NCI-H1417 (cell line): Measurements from ENCODE around the gene SERPINB2.
"Not testable (repeated sequence)": the region's sequence is repeated elsewhere in the genome, so short reads cannot be mapped to it uniquely, and the experiment has no call there.

Experiments used
- DNase-seq, 3 experiments: peaks; one replicate each; lab custom pipeline; 2025; lab: John Stamatoyannopoulos, UW

SERPINB2 gene

DNA sequence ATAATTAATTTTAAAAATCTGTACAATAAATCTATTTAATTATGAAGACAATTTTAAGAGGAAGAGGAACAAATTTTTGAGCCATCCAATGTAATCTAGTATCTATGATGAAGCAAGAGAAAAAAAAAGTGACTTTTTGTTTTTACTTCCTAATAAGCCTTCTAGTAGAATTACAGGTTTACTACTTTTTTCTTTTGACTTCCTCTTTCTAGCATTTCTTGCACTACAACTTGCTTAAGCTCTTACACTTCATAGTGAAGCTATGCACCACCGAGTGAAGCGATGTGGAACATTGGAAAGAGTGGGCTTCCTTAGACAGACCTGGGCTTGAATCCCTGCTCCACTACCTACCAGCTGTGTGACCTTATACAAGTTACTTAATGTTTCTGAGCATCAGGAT, 2.1 kb downstream of the SERPINB2 start:
- DNase-seq, result no peak

DNA sequence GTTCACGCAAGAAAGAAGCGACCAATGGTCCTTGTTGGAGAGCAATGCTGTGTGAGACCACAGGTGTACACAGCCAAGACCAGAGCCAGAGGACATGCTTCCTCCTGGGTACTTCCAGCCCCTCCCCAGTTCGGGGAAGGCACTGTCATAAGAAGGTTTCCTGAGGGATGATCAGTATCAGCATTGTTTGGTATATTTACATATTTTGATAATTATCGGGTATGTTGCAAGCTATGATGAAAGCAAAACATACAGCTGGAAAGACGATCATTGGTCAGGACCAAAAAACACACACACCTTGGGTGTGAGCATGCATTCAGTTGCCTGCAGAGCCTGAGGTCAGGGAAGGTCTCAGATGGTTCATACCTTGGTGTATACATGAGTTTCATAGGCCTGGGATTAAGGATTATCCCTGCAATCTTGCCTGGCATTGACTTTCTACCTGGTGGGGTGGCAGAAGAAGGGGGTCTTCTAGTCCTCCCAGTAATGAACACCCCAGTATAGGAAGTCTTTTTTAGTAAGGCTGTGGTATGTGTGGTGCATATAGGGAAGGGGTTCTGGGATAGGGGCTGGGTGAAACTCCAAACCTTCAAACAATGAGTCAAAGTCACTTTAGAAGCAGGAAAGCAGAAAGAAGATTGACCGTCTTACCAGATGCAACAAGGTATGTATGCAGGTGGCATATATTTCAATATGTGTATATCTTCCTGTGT, 2.9 kb downstream of the SERPINB2 start:
- DNase-seq, result peak in 2 of 3 experiments; percentile 12 to 30

- peak; percentile 5 to 79 (median 31) for DNase-seq
Measured at GRCh38 chr18:63890950-63891304, 3.4 kb downstream of the SERPINB2 start.

DNA sequence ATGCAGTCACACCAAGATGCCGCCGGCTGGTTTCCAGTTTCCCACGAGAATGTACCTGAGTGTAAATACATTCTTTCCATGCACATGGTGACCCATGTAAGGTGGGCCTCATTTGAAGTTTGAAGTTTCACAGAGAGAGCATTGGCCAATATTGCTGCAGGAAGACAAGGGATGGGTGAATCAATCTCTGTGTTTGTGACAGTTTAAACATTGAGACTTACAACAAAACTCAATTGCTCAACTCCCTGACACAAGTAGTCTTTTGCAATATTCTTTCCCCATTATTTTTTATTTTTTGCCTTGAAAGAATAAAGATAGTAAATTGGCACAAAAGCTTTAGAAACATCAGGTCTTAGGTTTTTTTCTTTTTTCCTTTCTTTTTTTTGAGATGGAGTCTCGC, 5.1 kb downstream of the SERPINB2 start:
- DNase-seq, result no peak

GRCh38 chr18:63894106-63894772, 6.7 kb downstream of the SERPINB2 start:
- no peak for DNase-seq

DNA sequence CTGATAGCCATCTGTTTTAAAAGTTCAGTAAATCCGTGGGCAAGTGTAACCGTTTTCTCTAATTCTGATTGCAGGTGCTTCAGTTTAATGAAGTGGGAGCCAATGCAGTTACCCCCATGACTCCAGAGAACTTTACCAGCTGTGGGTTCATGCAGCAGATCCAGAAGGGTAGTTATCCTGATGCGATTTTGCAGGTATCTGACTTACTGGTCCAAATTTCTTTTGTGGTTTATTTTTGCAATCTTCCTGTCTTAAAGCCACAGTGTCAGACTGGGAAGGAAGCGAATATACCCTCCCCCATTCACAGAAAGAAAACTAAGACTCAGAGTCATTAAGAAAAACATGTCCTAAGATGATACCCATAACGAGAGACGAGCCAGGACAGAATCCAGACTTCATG, 7.7 kb downstream of the SERPINB2 start:
- DNase-seq, result no peak

GRCh38 chr18:63897072-63897471, 9.6 kb downstream of the SERPINB2 start:
- peak in 2 of 3 experiments; percentile 23 to 68 for DNase-seq

DNA sequence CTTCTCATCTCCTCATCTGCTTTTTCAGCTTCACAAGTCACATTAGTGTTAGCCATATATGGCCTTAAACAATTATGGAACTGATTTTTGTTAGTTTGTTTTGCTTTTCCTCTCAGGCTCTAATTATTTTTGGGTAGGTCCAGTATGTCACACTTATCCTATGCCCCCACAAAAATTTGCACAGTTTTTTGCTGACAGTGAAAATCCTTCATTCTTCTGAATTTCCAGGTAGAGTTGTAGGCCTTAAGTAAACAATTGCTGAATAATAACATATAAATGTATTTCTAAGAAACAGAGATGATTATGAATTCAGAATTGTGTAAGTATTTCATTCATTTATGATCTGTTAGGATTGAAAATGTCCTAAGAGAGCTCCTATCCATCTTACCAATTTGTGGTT, 11.7 kb downstream of the SERPINB2 start:
- DNase-seq, result no peak

- DNase-seq, result no peak
Measured at GRCh38 chr18:63903851-63904570, 16.5 kb downstream of the SERPINB2 start.

- no peak for DNase-seq
Measured at GRCh38 chr18:63904694-63905093, 17.2 kb downstream of the SERPINB2 start.

GRCh38 chr18:63905361-63905760, 17.9 kb downstream of the SERPINB2 start:
- DNase-seq, result peak in 1 of 3 experiments; percentile 24

GRCh38 chr18:63906056-63906455, 18.6 kb downstream of the SERPINB2 start:
- DNase-seq, result no peak

GRCh38 chr18:63907664-63908063, 20.2 kb downstream of the SERPINB2 start, which contains the start of gene SERPINB10:
Gene SERPINB10 (plus strand): TSS chr18:63907958. CDS start chr18:63915511, 7,553 bp downstream.
- DNase-seq, result no peak

DNA sequence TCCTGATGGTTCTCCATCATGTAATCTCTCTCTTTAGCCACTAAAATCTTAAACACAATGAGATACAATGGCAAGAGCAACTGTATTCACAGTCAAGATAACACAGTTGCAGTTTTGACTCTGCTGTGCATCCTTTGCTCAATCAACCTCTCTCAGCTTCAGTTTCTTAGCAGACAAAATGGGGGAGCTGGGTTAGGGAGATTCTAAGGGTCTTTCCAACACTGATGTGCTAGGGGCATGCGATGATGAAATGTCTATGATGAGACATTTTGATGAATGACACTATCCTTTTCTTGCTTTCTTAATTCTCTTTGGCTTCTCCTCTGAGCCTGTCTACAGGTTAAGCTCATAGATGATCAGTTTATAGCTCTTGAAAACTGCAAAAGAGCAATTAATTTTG, 21.4 kb downstream of the SERPINB2 start:
- no peak for DNase-seq

DNA sequence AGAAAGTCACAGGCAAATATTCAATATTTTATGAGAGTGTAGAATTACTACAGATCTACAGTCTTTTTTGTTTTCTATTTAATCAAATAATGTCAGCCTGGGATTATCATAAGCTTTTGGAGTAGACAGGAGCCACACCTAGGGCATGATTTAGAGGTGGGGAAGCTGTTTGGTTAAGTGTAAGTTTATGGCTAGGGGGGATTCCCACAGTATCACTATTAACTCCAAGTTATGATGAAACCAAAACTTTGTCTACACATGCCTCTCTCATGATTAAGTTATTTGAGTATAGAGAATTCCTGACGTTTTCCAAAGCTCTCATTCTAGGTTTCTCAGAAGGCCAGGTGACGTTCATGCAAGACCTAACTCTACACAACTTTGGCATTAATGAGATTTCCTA, 22.4 kb downstream of the SERPINB2 start:
- no peak for DNase-seq

GRCh38 chr18:63917817-63918216, 30.3 kb downstream of the SERPINB2 start:
- DNase-seq, result peak in 1 of 3 experiments; percentile 59

- no peak for DNase-seq
Measured at GRCh38 chr18:63922049-63922448, 34.5 kb downstream of the SERPINB2 start.

GRCh38 chr18:63924551-63924950, 37.0 kb downstream of the SERPINB2 start:
- no peak for DNase-seq

GRCh38 chr18:63928331-63928730, 40.8 kb downstream of the SERPINB2 start:
- no peak for DNase-seq

DNA sequence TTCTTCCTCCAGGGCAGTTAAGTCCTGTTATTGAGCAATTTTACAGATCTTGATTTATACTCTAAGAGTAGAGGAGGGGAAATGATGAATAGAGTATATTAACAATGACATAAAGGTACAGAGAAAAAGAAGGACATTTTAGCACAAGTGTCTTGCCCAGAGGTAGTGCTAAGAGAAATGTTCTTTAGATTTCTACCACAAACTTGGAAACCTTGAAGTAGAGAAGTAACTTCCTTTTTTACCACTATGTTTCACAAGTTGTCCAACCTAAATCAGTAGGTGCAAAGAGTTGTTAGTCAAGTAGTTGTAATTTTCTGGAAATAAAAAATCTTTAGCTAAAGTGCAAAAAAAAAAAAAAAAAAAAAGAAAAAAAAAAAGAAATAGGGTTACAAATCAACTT, 41.9 kb downstream of the SERPINB2 start:
- DNase-seq, result not testable (repeated sequence)

GRCh38 chr18:63930773-63931354, 43.4 kb downstream of the SERPINB2 start:
- no peak for DNase-seq

DNA sequence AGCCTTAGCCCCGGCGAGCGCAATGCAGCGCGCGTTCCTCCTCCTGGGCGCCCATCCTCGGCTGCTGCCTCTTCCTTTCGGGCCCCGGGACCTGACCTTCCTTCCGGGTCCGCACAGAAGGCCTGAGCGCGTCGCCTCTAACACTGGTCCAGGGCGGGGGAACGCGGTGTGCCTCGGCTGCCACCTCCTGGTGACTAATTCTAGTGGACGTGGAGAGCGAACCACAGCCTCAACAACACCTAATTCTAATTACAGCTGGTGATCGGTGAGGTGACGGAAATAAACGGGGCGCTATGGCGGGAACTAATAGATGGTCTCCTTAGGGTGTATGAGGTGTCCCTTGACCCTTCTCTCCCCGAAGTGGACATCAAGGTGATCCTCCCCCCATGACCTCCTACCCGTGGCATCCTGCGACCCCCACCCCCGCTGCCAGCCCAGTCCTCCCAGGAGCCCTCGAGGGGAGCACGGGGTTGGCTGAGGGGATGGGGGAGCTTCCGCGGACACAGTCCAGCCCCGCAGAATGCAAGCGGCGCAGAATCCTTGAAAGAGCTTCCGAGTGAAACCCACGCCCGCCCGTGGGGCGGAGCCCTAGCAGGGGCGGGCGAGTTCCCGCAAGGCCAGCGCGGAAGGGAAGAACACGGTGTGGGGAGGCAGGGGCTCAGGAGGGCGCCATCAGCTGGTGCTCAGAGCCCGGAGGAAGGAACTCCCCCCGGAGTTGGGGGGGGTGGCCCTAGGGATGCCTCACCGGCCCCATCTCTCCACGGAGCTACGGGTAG, 48.8 kb downstream of the SERPINB2 start:
- DNase-seq, result peak; percentile 64 to 91 (median 83)
